Thyroid gland (tissue), 4 donors: Measurements from ENCODE around the gene PMS1.

Experiments
- POLR2A ChIP-seq, 2 donors: fragments of 450-650 bp; IDR thresholded peaks; one replicate each; pipeline ENCODE4 v1.6.1; 2017; ENCODE audit warnings: antibody characterized with exemption in 2 of 2, mild to moderate bottlenecking in 2 of 2, moderate library complexity in 1 of 2
- TF ChIP-seq, protein P1 (sequence below), 6 experiments: fragments of 200-600 bp in 3 of 6; fragments of 450-650 bp in 3 of 6; sonication (generic) in 3 of 6; IDR thresholded peaks; one replicate each; pipeline ENCODE4 v1.5.1; 2016 to 2019; ENCODE audit warnings: antibody characterized with exemption in 6 of 6, mild to moderate bottlenecking in 2 of 6, inconsistent platforms in 1 of 6, moderate library complexity in 1 of 6

GRCh38 chr2:189770590-189771322 is 13.5 kb upstream of the PMS1 start:
- TF ChIP-seq, protein P1, sequence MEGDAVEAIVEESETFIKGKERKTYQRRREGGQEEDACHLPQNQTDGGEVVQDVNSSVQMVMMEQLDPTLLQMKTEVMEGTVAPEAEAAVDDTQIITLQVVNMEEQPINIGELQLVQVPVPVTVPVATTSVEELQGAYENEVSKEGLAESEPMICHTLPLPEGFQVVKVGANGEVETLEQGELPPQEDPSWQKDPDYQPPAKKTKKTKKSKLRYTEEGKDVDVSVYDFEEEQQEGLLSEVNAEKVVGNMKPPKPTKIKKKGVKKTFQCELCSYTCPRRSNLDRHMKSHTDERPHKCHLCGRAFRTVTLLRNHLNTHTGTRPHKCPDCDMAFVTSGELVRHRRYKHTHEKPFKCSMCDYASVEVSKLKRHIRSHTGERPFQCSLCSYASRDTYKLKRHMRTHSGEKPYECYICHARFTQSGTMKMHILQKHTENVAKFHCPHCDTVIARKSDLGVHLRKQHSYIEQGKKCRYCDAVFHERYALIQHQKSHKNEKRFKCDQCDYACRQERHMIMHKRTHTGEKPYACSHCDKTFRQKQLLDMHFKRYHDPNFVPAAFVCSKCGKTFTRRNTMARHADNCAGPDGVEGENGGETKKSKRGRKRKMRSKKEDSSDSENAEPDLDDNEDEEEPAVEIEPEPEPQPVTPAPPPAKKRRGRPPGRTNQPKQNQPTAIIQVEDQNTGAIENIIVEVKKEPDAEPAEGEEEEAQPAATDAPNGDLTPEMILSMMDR (IDR thresholded peaks at IDR 0.05): no peak
- no peak for TF ChIP-seq POLR2A (IDR thresholded peaks at IDR 0.05)
